ENCODE data around the gene OAS2.

- TF ChIP-seq CTCF (IDR thresholded peaks at IDR 0.05) (no peak), ZFX (IDR thresholded peaks at IDR 0.05; ENCODE audit: borderline replicate concordance) (no peak)
Measured at GRCh38 chr12:112930350-112930749, 48.0 kb upstream of the OAS2 start.

Data from 22Rv1 (cell line).